GM19395 (cell line): ENCODE data around the gene SPSB3.
"Not testable (repeated sequence)": the region's sequence is repeated elsewhere in the genome, so short reads cannot be mapped to it uniquely, and the experiment has no call there.

Experiments
- ATAC-seq: cut with Tn5 transposase; IDR thresholded peaks from one replicate; pipeline ENCODE4 v1.9.1; 2021; ENCODE audit warnings: mild to moderate bottlenecking, moderate library complexity; ENCODE audit not compliant: unreplicated experiment

Gene SPSB3

DNA sequence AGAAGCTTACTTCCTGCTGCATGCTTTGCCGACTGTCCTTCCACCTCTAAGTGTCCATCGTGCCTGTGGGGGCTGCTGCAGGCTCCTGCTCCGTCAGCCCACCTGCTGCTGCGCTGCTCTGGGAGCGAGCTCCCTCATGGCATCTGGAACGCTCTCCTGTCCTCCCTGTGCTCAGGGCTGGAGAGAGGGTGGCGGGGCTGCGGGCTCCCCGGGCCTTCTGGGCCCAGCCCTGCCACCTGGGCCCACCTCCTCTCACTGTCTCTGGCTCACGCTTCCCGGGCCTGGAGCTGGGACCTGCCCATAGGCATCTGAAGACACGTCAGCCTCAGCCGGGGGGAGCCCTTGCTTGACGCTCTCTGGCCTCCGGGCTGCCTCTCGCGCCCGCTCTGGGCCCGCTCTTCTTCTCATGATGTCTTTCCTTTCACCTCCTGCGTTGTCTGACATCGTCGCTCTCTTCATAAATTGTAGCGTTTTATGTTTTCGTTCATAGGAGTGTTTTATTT lies 38.0 kb downstream of the SPSB3 start:
- no peak for ATAC-seq

GRCh38 chr16:1743376-1744337 lies 38.7 kb downstream of the SPSB3 start:
- no peak for ATAC-seq

DNA sequence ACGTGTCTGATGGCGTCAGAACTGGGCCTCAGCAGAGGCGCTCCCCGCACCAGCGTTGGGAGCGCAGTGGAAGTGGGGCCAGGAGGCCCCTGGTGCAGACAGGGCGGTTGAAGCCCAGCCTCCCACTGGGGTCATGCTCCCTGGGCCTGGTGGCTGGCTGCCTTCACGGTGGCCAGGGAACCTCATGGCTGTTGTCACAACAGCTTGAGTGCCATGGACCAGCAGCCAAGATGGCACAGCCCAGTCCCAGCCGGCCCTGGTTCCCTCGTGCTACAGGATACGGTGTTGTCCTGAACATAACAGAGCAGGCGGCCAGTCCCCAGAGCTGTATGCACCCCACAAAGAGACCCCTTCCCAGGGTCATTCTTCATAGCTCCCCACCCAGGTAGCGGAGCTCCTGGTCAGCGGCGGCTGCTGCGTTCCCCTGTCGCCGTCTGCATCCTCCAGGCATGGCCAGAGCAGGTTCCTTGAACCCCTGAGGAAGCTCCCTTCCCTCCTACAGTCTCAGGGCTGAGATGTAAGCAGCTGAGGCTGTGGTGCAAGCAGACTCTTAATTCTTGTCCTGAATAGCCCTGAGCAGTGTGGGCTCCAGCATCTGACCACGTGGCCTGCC lies 40.7 kb downstream of the SPSB3 start:
- no peak for ATAC-seq

GRCh38 chr16:1740781-1741490 lies 41.4 kb downstream of the SPSB3 start:
- no peak for ATAC-seq

DNA sequence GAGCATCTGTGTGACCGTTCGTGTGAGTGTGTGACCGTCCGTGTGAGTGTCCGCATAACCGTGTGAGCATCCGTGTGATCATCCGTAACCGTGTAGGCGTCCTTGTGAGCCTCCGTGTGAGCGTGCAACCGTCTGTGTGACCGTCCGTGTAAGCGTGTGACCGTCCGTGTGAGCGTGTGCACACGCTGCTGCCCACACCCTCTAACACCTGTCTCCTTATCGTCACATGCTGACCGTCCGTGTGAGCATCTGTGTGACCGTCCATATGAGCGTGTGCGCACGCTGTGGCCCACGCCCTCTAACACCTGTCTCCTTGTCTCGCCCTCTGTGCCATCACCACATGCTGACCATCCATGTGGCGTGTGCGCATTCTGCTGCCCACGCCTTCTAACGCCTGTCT lies 42.1 kb downstream of the SPSB3 start:
- ATAC-seq = no peak

- ATAC-seq = no peak
Observed at GRCh38 chr16:1734816-1735215, 47.6 kb downstream of the SPSB3 start.

DNA sequence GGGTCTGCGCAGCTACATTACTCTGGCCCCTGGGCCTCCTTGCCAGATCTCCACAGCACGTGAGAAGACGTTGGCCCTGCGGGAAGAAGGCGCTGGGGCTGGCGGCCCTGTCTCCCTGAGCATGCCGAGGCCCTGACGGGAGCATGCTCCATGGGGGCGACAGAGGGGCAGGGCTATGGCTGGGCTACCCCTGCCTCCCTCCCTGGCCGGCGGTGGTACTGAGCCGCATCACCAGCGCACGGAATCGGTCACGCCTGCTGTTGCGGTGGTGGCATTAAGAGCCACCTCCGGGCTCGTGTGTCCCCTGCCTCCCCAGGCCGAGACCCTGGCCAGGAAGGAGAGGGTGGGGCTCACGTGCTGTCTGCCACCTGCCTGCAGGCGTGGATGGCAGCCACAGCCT lies 48.2 kb downstream of the SPSB3 start:
- ATAC-seq = no peak

DNA sequence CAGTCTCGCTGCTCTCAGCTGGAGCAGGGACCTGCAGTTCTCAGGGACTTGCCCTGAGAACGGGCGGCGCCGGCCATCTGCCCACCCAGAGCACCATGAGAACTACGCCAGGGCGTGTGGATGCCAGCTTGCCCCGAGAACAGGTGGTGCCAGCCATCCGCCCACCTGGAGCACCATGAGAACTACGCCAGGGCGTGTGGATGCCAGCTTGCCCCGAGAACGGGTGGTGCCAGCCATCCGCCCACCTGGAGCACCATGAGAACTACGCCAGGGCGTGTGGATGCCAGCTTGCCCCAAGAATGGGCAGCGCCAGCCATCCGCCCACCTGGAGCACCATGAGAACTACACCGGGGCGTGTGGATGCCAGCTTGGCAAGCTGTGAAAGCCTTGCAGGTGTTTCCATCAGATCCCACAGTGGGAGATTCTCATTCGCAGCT lies 49.8 kb downstream of the SPSB3 start:
- not testable (repeated sequence) for ATAC-seq

DNA sequence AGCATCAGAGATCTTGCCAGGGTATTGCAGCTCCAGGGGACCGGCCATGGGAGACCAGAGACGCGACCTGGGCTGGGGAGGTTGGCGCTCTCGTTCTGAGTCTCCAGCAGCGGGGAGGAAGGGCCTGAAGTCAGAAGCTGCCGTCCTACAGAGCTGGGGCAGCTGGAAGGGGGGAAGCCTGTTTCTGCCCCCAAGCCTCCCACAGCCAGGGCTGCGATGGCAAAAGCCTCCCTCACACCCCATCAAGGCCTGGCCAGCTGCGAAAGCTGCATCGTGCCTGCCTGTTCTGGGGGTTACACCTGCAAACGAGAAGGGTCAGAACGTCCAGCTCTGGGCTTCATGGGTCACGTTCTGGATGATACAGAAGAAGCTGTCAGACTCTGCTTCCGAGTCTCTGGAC lies 50.3 kb downstream of the SPSB3 start:
- no peak for ATAC-seq

DNA sequence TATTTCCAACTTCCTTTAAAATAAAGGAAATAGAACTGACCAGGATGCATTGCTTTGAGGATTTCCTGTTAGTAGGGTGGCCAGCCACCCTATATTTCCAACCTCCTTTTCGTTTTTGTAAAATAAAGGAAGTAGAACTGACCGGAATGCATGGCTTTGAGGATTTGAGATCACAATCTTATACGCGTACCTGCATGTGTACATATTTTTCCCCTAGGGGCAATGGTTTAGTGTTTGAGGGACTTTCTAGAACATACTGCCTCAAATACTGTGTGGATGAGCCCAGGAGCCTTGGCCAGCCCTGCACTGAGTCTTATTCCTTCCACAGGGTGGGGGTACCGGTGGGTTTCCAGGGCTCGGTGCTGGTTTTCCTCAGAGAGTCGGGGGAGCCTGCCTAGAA lies 50.8 kb downstream of the SPSB3 start:
- ATAC-seq = no peak

DNA sequence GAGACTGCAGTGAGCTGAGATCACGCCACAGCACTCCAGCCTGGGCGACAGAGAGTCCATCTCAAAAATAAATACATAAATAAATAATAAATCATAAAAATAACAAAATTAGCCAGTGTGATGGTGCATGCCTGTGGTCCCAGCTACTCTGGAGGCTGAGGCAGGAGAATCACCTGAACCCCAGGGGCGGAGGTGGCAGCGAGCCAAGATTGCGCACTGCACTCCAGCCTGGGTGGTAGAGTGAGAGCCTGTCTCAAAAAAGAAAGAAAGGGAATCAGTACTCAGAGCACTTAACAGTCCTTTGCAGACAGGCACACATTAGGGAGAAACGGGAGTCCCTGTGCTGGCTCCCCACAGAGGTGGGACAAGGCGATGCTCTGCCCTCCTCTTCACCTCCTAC lies 51.3 kb downstream of the SPSB3 start:
- no peak for ATAC-seq

GRCh38 chr16:1729445-1729844 lies 52.9 kb downstream of the SPSB3 start:
- ATAC-seq = no peak

DNA sequence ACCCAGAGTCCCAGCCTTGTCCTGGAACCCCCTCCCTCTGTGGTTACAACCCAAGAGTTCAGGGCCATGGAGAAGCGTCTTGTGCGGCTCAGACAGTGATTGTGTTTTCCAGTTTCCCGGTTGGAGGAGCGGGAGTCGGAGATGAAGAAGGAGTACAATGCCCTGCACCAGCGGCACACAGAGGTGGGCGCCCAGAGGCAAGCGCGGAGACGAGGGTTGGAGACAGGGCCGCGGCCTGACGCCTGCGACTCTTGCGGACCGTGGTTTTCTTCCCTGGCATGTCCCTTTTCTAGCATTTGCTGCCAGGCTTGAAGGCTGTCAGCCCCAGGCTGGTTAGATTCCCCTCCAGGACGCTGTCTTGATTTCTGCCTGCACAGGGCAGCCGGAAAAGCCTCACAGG lies 53.3 kb downstream of the SPSB3 start:
- no peak for ATAC-seq

GRCh38 chr16:1727651-1728624 lies 54.4 kb downstream of the SPSB3 start:
- ATAC-seq = no peak
